Panc1 (cell line): ENCODE data around the gene MAMLD1.

Experiments used
- POLR2AphosphoS5 ChIP-seq: IDR thresholded peaks from 2 replicates; pipeline ENCODE4 v1.6.1; 2012; ENCODE audit warnings: mild to moderate bottlenecking, low read depth, low read length, moderate library complexity
- SIN3A ChIP-seq: IDR thresholded peaks from 2 replicates; pipeline ENCODE4 v1.6.1; 2012; ENCODE audit warnings: low read depth, mild to moderate bottlenecking, low read length, moderate library complexity, borderline replicate concordance; ENCODE audit not compliant: insufficient read depth
- TCF7L2 ChIP-seq: IDR thresholded peaks from 2 replicates; pipeline ENCODE4 v1.6.1; 2011; ENCODE audit warnings: mild to moderate bottlenecking, low read depth, low read length, inconsistent platforms
- TF ChIP-seq, protein P1 (sequence below): fragments of 450-650 bp; IDR thresholded peaks from 2 replicates; pipeline ENCODE4 v1.5.1; 2017; ENCODE audit warnings: mild to moderate bottlenecking

DNA sequence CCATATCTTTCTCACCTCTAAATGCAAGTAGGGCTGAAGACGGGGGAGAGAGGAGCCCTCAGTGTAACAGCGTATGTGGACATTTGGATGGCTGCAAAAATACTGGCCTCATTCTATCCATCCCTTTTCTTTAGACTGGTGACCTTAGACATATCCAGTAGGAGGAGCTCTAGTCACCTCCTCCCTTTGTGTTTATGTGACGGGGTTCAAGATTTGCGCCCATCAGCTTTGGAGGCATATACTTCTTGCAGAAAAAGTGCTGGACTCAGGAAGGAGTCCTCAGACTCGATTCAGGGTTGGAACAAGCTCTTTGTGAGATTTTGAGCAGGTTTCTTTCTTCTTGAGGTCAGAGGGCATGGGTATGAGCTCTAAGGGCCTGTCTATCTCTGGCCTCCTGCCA lies 86.2 kb downstream of the MAMLD1 start:
- TF ChIP-seq, protein P1, sequence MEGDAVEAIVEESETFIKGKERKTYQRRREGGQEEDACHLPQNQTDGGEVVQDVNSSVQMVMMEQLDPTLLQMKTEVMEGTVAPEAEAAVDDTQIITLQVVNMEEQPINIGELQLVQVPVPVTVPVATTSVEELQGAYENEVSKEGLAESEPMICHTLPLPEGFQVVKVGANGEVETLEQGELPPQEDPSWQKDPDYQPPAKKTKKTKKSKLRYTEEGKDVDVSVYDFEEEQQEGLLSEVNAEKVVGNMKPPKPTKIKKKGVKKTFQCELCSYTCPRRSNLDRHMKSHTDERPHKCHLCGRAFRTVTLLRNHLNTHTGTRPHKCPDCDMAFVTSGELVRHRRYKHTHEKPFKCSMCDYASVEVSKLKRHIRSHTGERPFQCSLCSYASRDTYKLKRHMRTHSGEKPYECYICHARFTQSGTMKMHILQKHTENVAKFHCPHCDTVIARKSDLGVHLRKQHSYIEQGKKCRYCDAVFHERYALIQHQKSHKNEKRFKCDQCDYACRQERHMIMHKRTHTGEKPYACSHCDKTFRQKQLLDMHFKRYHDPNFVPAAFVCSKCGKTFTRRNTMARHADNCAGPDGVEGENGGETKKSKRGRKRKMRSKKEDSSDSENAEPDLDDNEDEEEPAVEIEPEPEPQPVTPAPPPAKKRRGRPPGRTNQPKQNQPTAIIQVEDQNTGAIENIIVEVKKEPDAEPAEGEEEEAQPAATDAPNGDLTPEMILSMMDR, result peak; percentile 58
- TF ChIP-seq POLR2AphosphoS5 (no peak), SIN3A (no peak), TCF7L2 (no peak)
